Small intestine (tissue), 7 donors: ENCODE measurements around the gene DTNBP1. TPM values are rescaled to one million over a fixed set of nuclear protein-coding genes. Genes with fewer than 3 reads are reported as not detected.

ENCODE experiments used
- DNase-seq, 2 donors: peaks; one replicate each; pipeline versions ENCODE4 v3.0.0 to v3.0.0-alpha.2; 2013
- FAIRE-seq: peaks from 2 replicates; lab custom pipeline; 2012; peaks lifted over from hg19 to GRCh38; lab: Jason Lieb, UNC
- H3K27ac ChIP-seq, 3 donors: one replicate each; pipeline ENCODE4 v1.5.1; 2013; ENCODE audit warnings: low read length in 2 of 3, mild to moderate bottlenecking in 2 of 3, control low read depth in 1 of 3, inconsistent platforms in 1 of 3, low read depth in 1 of 3, moderate library complexity in 1 of 3
- H3K27me3 ChIP-seq, 3 donors: one replicate each; pipeline ENCODE4 v1.6.1; 2013; ENCODE audit warnings: low read length in 3 of 3, inconsistent platforms in 1 of 3; ENCODE audit not compliant: control insufficient read depth in 3 of 3, insufficient read depth in 3 of 3
- H3K36me3 ChIP-seq, 3 donors: one replicate each; pipeline ENCODE4 v1.6.1; 2013; ENCODE audit warnings: low read length in 3 of 3, inconsistent platforms in 1 of 3, low read depth in 1 of 3, mild to moderate bottlenecking in 1 of 3, moderate library complexity in 1 of 3; ENCODE audit not compliant: control insufficient read depth in 3 of 3, insufficient read depth in 2 of 3
- H3K4me1 ChIP-seq, 3 donors: one replicate each; pipeline ENCODE4 v1.6.1; 2013; ENCODE audit warnings: low read length in 2 of 3, inconsistent platforms in 1 of 3, low read depth in 1 of 3, mild to moderate bottlenecking in 1 of 3, moderate library complexity in 1 of 3; ENCODE audit not compliant: control insufficient read depth in 3 of 3, insufficient read depth in 2 of 3
- H3K4me3 ChIP-seq, 3 donors: one replicate each; pipeline ENCODE4 v1.5.1; 2013; ENCODE audit warnings: low read length in 3 of 3, control low read depth in 1 of 3, inconsistent platforms in 1 of 3, low read depth in 1 of 3, mild to moderate bottlenecking in 1 of 3, moderate library complexity in 1 of 3
- H3K9me3 ChIP-seq, 2 donors: one replicate each; pipeline ENCODE4 v1.6.1; 2013; ENCODE audit warnings: low read depth in 1 of 2, low read length in 1 of 2; ENCODE audit not compliant: control insufficient read depth in 2 of 2, insufficient read depth in 1 of 2
- WGBS, 3 donors: extraction: QIAGEN DNeasy Blood & Tissue Kit; methylation state at CpG; one replicate each; pipeline ENCODE4 v1.1.7; 2013; 5-methylcytosine and 5-hydroxymethylcytosine counted together
- polyA plus RNA-seq, 4 donors: library from polyadenylated mRNA; stranded (reverse) in 3 of 4; unstranded in 1 of 4; fragments of 200-250 nt in 3 of 4; fragments of 120-200 nt in 1 of 4; gene quantifications; one replicate each; pipeline versions ENCODE4 v1.2.1 to v1.2.3, GENCODE V29; 2013
- donor health status: healthy with polysubstance abuse.
- donor health status: control.
- donor health status: control.
- donor health status: Bipolar disorder and iron deficiency.
- donor health status: healthy.

DTNBP1 gene
- polyA plus RNA-seq, 4 donors = 12.7 to 22.0 (median 18.7) TPM

- no peaks in the 10 kb centered on the region for H3K27me3 ChIP-seq
- no peak overlapping the region for H3K4me3 ChIP-seq
- no peak overlapping the region for H3K27ac ChIP-seq
- peaks cover 0 to 10% of the 10 kb centered on the region in 2 donors for H3K9me3 ChIP-seq
- FAIRE-seq (no peak), DNase-seq (no peak)
- H3K4me1 ChIP-seq = no peaks in the 10 kb centered on the region
- H3K36me3 ChIP-seq = peaks cover 10 to 61% (median 14%) of the 10 kb centered on the region in 3 donors
- WGBS, 3 donors = 96 to 97% (median 97%) methylated on average over 23 of the region's 23 CpGs
Measured at GRCh38 chr6:15523679-15524630, 138.9 kb downstream of the DTNBP1 start.

GRCh38 chr6:15522856-15523529, 139.8 kb downstream of the DTNBP1 start:
- 87 to 91% (median 90%) methylated on average over 16 of the region's 16 CpGs for WGBS, 3 donors
- no peaks in the 10 kb centered on the region for H3K4me1 ChIP-seq
- FAIRE-seq (no peak), DNase-seq (no peak)
- H3K27me3 ChIP-seq = no peaks in the 10 kb centered on the region
- no peak overlapping the region for H3K4me3 ChIP-seq
- peaks cover 10 to 62% (median 17%) of the 10 kb centered on the region in 3 donors for H3K36me3 ChIP-seq
- H3K9me3 ChIP-seq = peaks cover 0 to 2% of the 10 kb centered on the region in 2 donors
- H3K27ac ChIP-seq = no peak overlapping the region

GRCh38 chr6:15522427-15522826, 140.4 kb downstream of the DTNBP1 start:
- no peak overlapping the region for H3K4me3 ChIP-seq
- H3K9me3 ChIP-seq = no peaks in the 10 kb centered on the region
- peaks cover 13 to 68% (median 21%) of the 10 kb centered on the region in 3 donors for H3K36me3 ChIP-seq
- no peak overlapping the region for H3K27ac ChIP-seq
- WGBS, 3 donors = 71 to 84% (median 78%) methylated on average over 6 of the region's 6 CpGs
- no peak for DNase-seq
- H3K27me3 ChIP-seq = no peaks in the 10 kb centered on the region
- no peaks in the 10 kb centered on the region for H3K4me1 ChIP-seq
- no peak for FAIRE-seq

- DNase-seq (no peak), FAIRE-seq (no peak)
- 84 to 95% (median 92%) methylated on average over 9 of the region's 9 CpGs for WGBS, 3 donors
- Histone ChIP-seq H3K27ac (peak overlapping the region in 1 of 3 donors; percentile 10), H3K9me3 (no peaks in the 10 kb centered on the region), H3K4me1 (no peaks in the 10 kb centered on the region), H3K4me3 (no peak overlapping the region), H3K27me3 (no peaks in the 10 kb centered on the region), H3K36me3 (peaks cover 16 to 72% (median 21%) of the 10 kb centered on the region in 3 donors)
Measured at GRCh38 chr6:15522026-15522425, 140.8 kb downstream of the DTNBP1 start.

- no peak for FAIRE-seq
- H3K36me3 ChIP-seq = peaks cover 17 to 76% (median 21%) of the 10 kb centered on the region in 3 donors
- H3K4me1 ChIP-seq = no peaks in the 10 kb centered on the region
- H3K9me3 ChIP-seq = no peaks in the 10 kb centered on the region
- no peak overlapping the region for H3K27ac ChIP-seq
- 70 to 83% (median 81%) methylated on average over 6 of the region's 6 CpGs for WGBS, 3 donors
- H3K27me3 ChIP-seq = no peaks in the 10 kb centered on the region
- no peak overlapping the region for H3K4me3 ChIP-seq
- DNase-seq = no peak
Measured at GRCh38 chr6:15521582-15521981, 141.2 kb downstream of the DTNBP1 start.

GRCh38 chr6:15520626-15521203, 142.1 kb downstream of the DTNBP1 start:
- Histone ChIP-seq H3K27me3 (no peaks in the 10 kb centered on the region), H3K27ac (no peak overlapping the region), H3K9me3 (no peaks in the 10 kb centered on the region), H3K4me1 (no peaks in the 10 kb centered on the region), H3K4me3 (no peak overlapping the region), H3K36me3 (peaks cover 17 to 77% (median 21%) of the 10 kb centered on the region in 3 donors)
- WGBS, 3 donors = 96% methylated on average over 20 of the region's 20 CpGs
- DNase-seq (no peak), FAIRE-seq (no peak)

GRCh38 chr6:15519681-15520080, 143.1 kb downstream of the DTNBP1 start:
- peaks cover 17 to 80% (median 21%) of the 10 kb centered on the region in 3 donors for H3K36me3 ChIP-seq
- no peaks in the 10 kb centered on the region for H3K4me1 ChIP-seq
- no peaks in the 10 kb centered on the region for H3K9me3 ChIP-seq
- H3K27me3 ChIP-seq = no peaks in the 10 kb centered on the region
- 82 to 94% (median 90%) methylated on average over 6 of the region's 6 CpGs for WGBS, 3 donors
- H3K27ac ChIP-seq = no peak overlapping the region
- H3K4me3 ChIP-seq = no peak overlapping the region
- DNase-seq (no peak), FAIRE-seq (no peak)

- no peak overlapping the region for H3K4me3 ChIP-seq
- peaks cover 19 to 82% (median 20%) of the 10 kb centered on the region in 3 donors for H3K36me3 ChIP-seq
- no peaks in the 10 kb centered on the region for H3K4me1 ChIP-seq
- WGBS, 3 donors = 95 to 97% (median 96%) methylated on average over 10 of the region's 10 CpGs
- FAIRE-seq (no peak), DNase-seq (no peak)
- H3K9me3 ChIP-seq = no peaks in the 10 kb centered on the region
- no peak overlapping the region for H3K27ac ChIP-seq
- H3K27me3 ChIP-seq = no peaks in the 10 kb centered on the region
Measured at GRCh38 chr6:15518878-15519277, 143.9 kb downstream of the DTNBP1 start.
